ENCODE data around the gene BID.

DNA sequence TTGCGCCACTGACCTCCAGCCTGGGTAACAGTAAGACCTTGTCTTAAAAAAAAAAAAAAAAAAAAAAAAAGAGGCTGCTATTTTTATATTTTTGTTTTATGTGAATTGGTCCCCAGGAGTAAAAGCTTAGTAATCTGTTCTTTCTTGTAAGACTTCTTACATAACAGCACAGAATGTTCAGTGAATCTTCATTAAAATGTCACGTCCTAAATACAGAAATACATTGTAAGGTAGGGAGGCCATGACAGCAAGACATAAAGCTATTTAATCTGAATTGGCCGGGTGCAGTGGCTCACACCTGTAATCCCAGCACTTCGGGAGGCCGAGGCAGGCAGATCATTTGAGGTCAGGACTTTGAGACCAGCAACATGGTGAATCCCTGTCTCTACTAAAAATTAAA, 64.2 kb downstream of the BID start:
- TF ChIP-seq BCL11A (IDR thresholded peaks at IDR 0.05; ENCODE audit: low read depth in 2 of 2, low read length in 2 of 2): no peak
- TF ChIP-seq, protein P1, sequence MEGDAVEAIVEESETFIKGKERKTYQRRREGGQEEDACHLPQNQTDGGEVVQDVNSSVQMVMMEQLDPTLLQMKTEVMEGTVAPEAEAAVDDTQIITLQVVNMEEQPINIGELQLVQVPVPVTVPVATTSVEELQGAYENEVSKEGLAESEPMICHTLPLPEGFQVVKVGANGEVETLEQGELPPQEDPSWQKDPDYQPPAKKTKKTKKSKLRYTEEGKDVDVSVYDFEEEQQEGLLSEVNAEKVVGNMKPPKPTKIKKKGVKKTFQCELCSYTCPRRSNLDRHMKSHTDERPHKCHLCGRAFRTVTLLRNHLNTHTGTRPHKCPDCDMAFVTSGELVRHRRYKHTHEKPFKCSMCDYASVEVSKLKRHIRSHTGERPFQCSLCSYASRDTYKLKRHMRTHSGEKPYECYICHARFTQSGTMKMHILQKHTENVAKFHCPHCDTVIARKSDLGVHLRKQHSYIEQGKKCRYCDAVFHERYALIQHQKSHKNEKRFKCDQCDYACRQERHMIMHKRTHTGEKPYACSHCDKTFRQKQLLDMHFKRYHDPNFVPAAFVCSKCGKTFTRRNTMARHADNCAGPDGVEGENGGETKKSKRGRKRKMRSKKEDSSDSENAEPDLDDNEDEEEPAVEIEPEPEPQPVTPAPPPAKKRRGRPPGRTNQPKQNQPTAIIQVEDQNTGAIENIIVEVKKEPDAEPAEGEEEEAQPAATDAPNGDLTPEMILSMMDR (IDR thresholded peaks at IDR 0.05; ENCODE audit: control extremely low read depth in 1 of 3, insufficient read depth in 1 of 3, low read depth in 1 of 3, low read length in 3 of 3): no peak
- no peak for TF ChIP-seq TBP (IDR thresholded peaks at IDR 0.05; ENCODE audit: low read depth, low read length)
- no peak for TF ChIP-seq CREB1 (IDR thresholded peaks at IDR 0.05)
- TF ChIP-seq EGR1 (IDR thresholded peaks at IDR 0.05; ENCODE audit: borderline replicate concordance, low read depth, low read length): no peak
- no peak for TF ChIP-seq RBBP5 (IDR thresholded peaks at IDR 0.05; ENCODE audit: borderline replicate concordance, low read depth, low read length)
- no peak for TF ChIP-seq YY1 (IDR thresholded peaks at IDR 0.05; ENCODE audit: low read depth, low read length)
- no peak for TF ChIP-seq RXRA (IDR thresholded peaks at IDR 0.05; ENCODE audit: insufficient read depth, low read depth, low read length)
- no peak for TF ChIP-seq POLR2AphosphoS5 (IDR thresholded peaks at IDR 0.05; ENCODE audit: low read depth, low read length)
- no peak for TF ChIP-seq KDM5A (IDR thresholded peaks at IDR 0.05; ENCODE audit: low read length)
- TF ChIP-seq KDM1A (IDR thresholded peaks at IDR 0.05; ENCODE audit: borderline replicate concordance, low read length): no peak
- TF ChIP-seq, protein P2, sequence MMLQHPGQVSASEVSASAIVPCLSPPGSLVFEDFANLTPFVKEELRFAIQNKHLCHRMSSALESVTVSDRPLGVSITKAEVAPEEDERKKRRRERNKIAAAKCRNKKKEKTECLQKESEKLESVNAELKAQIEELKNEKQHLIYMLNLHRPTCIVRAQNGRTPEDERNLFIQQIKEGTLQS (IDR thresholded peaks at IDR 0.05; ENCODE audit: insufficient read depth, low read depth, low read length): no peak
- TF ChIP-seq EP300 (IDR thresholded peaks at IDR 0.05; ENCODE audit: borderline replicate concordance in 1 of 2, low read depth in 2 of 2, low read length in 2 of 2): no peak
